NT2/D1 (cell line): ENCODE results near the gene TSPAN17.

Experiments used
- SUZ12 ChIP-seq: IDR thresholded peaks from 2 replicates; pipeline ENCODE4 v1.6.1; 2011; ENCODE audit not compliant: insufficient read length, insufficient read depth; ENCODE audit errors: extremely low read depth
- YY1 ChIP-seq: IDR thresholded peaks from 2 replicates; pipeline ENCODE4 v1.6.1; 2011; ENCODE audit not compliant: insufficient read length, insufficient read depth
- ZNF274 ChIP-seq: IDR thresholded peaks from 2 replicates; pipeline ENCODE4 v1.6.1; 2011; ENCODE audit warnings: mild to moderate bottlenecking, low read depth, low read length

DNA sequence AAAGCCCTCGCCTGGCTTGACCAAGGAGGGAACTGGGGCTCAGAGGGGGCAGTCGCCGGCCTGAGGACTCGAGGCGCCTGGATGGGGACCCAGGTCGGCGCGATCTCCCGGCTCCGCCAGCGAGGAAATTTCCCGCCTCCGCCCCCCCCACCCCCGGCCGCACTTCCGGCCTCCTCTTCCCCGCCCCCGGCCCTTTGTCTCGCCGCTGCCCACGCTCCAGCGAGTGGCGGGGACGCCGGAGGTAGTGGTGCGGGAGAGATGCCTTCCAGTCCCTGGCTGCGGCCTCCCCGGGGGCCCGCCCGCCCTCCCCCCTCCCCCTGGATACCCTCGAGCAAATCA lies 36.9 kb upstream of the TSPAN17 start:
- TF ChIP-seq YY1 (no peak), SUZ12 (no peak), ZNF274 (no peak)
